Right lobe of liver (tissue), 4 donors: Measurements from ENCODE around the gene CPA2.

Experiments used
- CTCF ChIP-seq, 4 donors: fragments of 200-600 bp in 3 of 4; fragments of 450-650 bp in 1 of 4; IDR thresholded peaks; one replicate each; pipeline versions ENCODE4 v1.5.1 to v1.8.0; 2016 to 2022; ENCODE audit warnings: antibody characterized with exemption in 4 of 4, mild to moderate bottlenecking in 2 of 4
- POLR2A ChIP-seq: fragments of 450-650 bp; IDR thresholded peaks from one replicate; pipeline ENCODE4 v1.6.1; 2017; ENCODE audit warnings: antibody characterized with exemption, mild to moderate bottlenecking
- donor health status: DM: no; HTN: no; CAD: no.
- donor health status: DM: no; HTN: no; CAD: no.
- donor health status: DM: no; HTN: yes; CAD: no.

GRCh38 chr7:130288829-130289228 lies 22.2 kb downstream of the CPA2 start:
- TF ChIP-seq CTCF (IDR thresholded peaks at IDR 0.05) (no peak), POLR2A (no peak)
